HL-60/S4 treated with phorbol 12-myristate 13-acetate at 8.2 ng/mL for 4 days and 3 days (cell line): ENCODE results near the gene TEAD2.

ENCODE experiments used
- in situ Hi-C: fragments of 300-500 bp; cut with MboI; formaldehyde crosslinking; loops from 2 replicates; pipeline ENCODE4 v1.15.0; 2022; ENCODE audit warnings: low sequenced_read_pairs

The TEAD2 gene

GRCh38 chr19:49362048-49362928, at the start of gene TEAD2:
Gene TEAD2 (minus strand): TSS chr19:49362416. CDS start chr19:49360075, 2,341 bp downstream.
- in situ Hi-C loops: no loop called here

GRCh38 chr19:49411681-49412326, 49.6 kb upstream of the TEAD2 start:
- in situ Hi-C loops: no loop called here

GRCh38 chr19:49409441-49410029, 47.3 kb upstream of the TEAD2 start:
- in situ Hi-C loops: no loop called here

GRCh38 chr19:49408816-49409440, 46.7 kb upstream of the TEAD2 start:
- in situ Hi-C loops: no loop called here

GRCh38 chr19:49407482-49408015, 45.3 kb upstream of the TEAD2 start:
- in situ Hi-C loops: no loop called here

GRCh38 chr19:49407079-49407478, 44.9 kb upstream of the TEAD2 start:
- in situ Hi-C loops: no loop called here

- in situ Hi-C loops: no loop called here
Observed at GRCh38 chr19:49403404-49404187, 41.4 kb upstream of the TEAD2 start.

GRCh38 chr19:49400029-49400428, 37.8 kb upstream of the TEAD2 start:
- in situ Hi-C loops: no loop called here

- in situ Hi-C loops: no loop called here
Observed at GRCh38 chr19:49398931-49399330, 36.7 kb upstream of the TEAD2 start.

- in situ Hi-C loops: no loop called here
Observed at GRCh38 chr19:49398001-49398615, 35.9 kb upstream of the TEAD2 start.

- in situ Hi-C loops: no loop called here
Observed at GRCh38 chr19:49396738-49397505, 34.7 kb upstream of the TEAD2 start.

- in situ Hi-C loops: no loop called here
Observed at GRCh38 chr19:49395581-49396407, 33.6 kb upstream of the TEAD2 start.

GRCh38 chr19:49393881-49394280, 31.7 kb upstream of the TEAD2 start:
- in situ Hi-C loops: loop anchor here (5.0 kb wide), 1 partner anchor 43 kb away; no protein-coding TSS in a partner anchor

GRCh38 chr19:49391581-49392399, 29.6 kb upstream of the TEAD2 start:
- in situ Hi-C loops: loop anchor here (5.0 kb wide), 1 partner anchor 46 kb away; no protein-coding TSS in a partner anchor

GRCh38 chr19:49390929-49391359, 28.7 kb upstream of the TEAD2 start:
- in situ Hi-C loops: loop anchor here (5.0 kb wide), 1 partner anchor 46 kb away; no protein-coding TSS in a partner anchor

- in situ Hi-C loops: loop anchor here (5.0 kb wide), 1 partner anchor 47 kb away; no protein-coding TSS in a partner anchor
Observed at GRCh38 chr19:49390131-49390928, 28.1 kb upstream of the TEAD2 start.
